NCI-H2081 treated with DMSO at 0.1 percent for 48 hours (cell line): ENCODE data around the gene RRBP1.

ENCODE experiments used
- DNase-seq: peaks from one replicate; lab custom pipeline; 2025; lab: John Stamatoyannopoulos, UW

RRBP1 gene

GRCh38 chr20:17646961-17647301 is 35.1 kb downstream of the RRBP1 start:
- no peak for DNase-seq

- no peak for DNase-seq
Measured at GRCh38 chr20:17646209-17646960, 35.7 kb downstream of the RRBP1 start.

- DNase-seq: no peak
Measured at GRCh38 chr20:17645546-17646208, 36.4 kb downstream of the RRBP1 start.

- no peak for DNase-seq
Measured at GRCh38 chr20:17645010-17645409, 37.0 kb downstream of the RRBP1 start.

GRCh38 chr20:17644451-17644850 is 37.6 kb downstream of the RRBP1 start:
- DNase-seq: no peak

- DNase-seq: no peak
Measured at GRCh38 chr20:17643531-17644188, 38.4 kb downstream of the RRBP1 start.

GRCh38 chr20:17642404-17643269 is 39.4 kb downstream of the RRBP1 start:
- no peak for DNase-seq

- DNase-seq: no peak
Measured at GRCh38 chr20:17641993-17642392, 40.0 kb downstream of the RRBP1 start.

- no peak for DNase-seq
Measured at GRCh38 chr20:17641520-17641964, 40.5 kb downstream of the RRBP1 start.

- DNase-seq: no peak
Measured at GRCh38 chr20:17640875-17641378, 41.1 kb downstream of the RRBP1 start.

- DNase-seq: no peak
Measured at GRCh38 chr20:17640146-17640874, 41.7 kb downstream of the RRBP1 start.

- no peak for DNase-seq
Measured at GRCh38 chr20:17638835-17639407, 43.1 kb downstream of the RRBP1 start.

GRCh38 chr20:17637985-17638640 is 43.9 kb downstream of the RRBP1 start:
- no peak for DNase-seq

GRCh38 chr20:17637413-17637780 is 44.6 kb downstream of the RRBP1 start:
- no peak for DNase-seq

GRCh38 chr20:17636523-17637412 is 45.3 kb downstream of the RRBP1 start:
- DNase-seq: no peak

- no peak for DNase-seq
Measured at GRCh38 chr20:17635332-17636244, 46.5 kb downstream of the RRBP1 start.

GRCh38 chr20:17634661-17635331 is 47.2 kb downstream of the RRBP1 start:
- no peak for DNase-seq
